Right lobe of liver (tissue), 4 donors: Measurements from ENCODE around the gene ESPNL.

ENCODE experiments used
- CTCF ChIP-seq, 4 donors: fragments of 200-600 bp in 3 of 4; fragments of 450-650 bp in 1 of 4; IDR thresholded peaks; one replicate each; pipeline versions ENCODE4 v1.5.1 to v1.8.0; 2016 to 2022; ENCODE audit warnings: antibody characterized with exemption in 4 of 4, mild to moderate bottlenecking in 2 of 4
- POLR2A ChIP-seq: fragments of 450-650 bp; IDR thresholded peaks from one replicate; pipeline ENCODE4 v1.6.1; 2017; ENCODE audit warnings: antibody characterized with exemption, mild to moderate bottlenecking
- donor health status: DM: no; HTN: no; CAD: no.
- donor health status: DM: no; HTN: no; CAD: no.
- donor health status: DM: no; HTN: yes; CAD: no.

- TF ChIP-seq CTCF (IDR thresholded peaks at IDR 0.05) (no peak), POLR2A (no peak)
Observed at GRCh38 chr2:238151628-238152235, 51.6 kb downstream of the ESPNL start.
